Thyroid gland (tissue), 4 donors: ENCODE results near the gene SPP2.

Experiments used
- CTCF ChIP-seq, 6 experiments: fragments of 200-600 bp in 3 of 6; fragments of 450-650 bp in 3 of 6; sonication (generic) in 3 of 6; IDR thresholded peaks; one replicate each; pipeline ENCODE4 v1.5.1; 2016 to 2019; ENCODE audit warnings: antibody characterized with exemption in 6 of 6, mild to moderate bottlenecking in 2 of 6, inconsistent platforms in 1 of 6, moderate library complexity in 1 of 6
- POLR2A ChIP-seq, 2 donors: fragments of 450-650 bp; IDR thresholded peaks; one replicate each; pipeline ENCODE4 v1.6.1; 2017; ENCODE audit warnings: antibody characterized with exemption in 2 of 2, mild to moderate bottlenecking in 2 of 2, moderate library complexity in 1 of 2

- no peak for TF ChIP-seq CTCF (IDR thresholded peaks at IDR 0.05)
- no peak for TF ChIP-seq POLR2A (IDR thresholded peaks at IDR 0.05)
Observed at GRCh38 chr2:234091432-234091879, 41.0 kb downstream of the SPP2 start.
